Hematopoietic multipotent progenitor cell treated with erythropoietin and hydrocortisone succinate and interleukin-3 and kit ligand, for 15 days (in vitro differentiated cells): Measurements from ENCODE around the gene SUMO4.

Source experiments
- DNase-seq: peaks from one replicate; pipeline ENCODE4 v3.0.0-alpha.2; 2015; ENCODE audit warnings: low spot score

Gene SUMO4

DNA sequence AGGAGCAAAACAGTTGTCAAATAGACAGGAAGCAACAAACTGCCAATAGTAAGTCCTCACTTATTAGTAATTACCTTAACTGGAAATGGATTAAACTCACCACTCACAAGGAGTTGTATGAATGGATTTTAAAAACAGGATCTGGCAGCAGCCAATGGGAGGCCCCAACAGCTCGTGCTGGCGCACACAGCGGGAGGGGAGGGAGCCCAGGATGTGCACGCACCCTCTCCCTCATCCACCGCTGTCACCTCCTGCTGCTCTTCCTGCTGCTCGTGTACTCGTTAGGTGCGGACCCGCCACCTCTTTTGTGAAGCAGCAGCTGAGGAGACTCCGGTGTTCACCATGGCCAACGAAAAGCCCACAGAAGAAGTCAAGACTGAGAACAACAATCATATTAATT lies at the start of gene SUMO4:
Gene SUMO4, plus strand, starts transcription at position 213 of the 400 bp plus-strand sequence. Its CDS starts 130 bp downstream, at position 343.
- DNase-seq: no peak

DNA sequence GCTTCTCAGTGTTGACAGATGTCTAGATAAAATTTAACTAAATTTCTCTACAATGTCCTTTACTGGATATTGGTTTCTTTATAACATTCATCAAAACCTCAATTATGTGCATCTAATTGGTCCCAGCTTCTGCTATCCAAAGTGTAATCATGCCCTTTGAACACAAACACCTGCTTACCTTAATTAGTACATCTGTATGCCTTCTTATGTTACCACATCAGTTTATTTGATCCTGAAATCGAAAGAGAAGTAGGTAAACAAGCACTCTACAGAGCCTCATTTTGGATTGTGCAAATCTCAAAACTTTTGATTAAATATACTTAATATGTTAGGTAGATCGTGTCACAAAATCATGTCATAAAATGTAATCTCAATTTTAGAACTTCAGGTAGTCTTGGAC lies 46.1 kb upstream of the SUMO4 start:
- no peak for DNase-seq

DNA sequence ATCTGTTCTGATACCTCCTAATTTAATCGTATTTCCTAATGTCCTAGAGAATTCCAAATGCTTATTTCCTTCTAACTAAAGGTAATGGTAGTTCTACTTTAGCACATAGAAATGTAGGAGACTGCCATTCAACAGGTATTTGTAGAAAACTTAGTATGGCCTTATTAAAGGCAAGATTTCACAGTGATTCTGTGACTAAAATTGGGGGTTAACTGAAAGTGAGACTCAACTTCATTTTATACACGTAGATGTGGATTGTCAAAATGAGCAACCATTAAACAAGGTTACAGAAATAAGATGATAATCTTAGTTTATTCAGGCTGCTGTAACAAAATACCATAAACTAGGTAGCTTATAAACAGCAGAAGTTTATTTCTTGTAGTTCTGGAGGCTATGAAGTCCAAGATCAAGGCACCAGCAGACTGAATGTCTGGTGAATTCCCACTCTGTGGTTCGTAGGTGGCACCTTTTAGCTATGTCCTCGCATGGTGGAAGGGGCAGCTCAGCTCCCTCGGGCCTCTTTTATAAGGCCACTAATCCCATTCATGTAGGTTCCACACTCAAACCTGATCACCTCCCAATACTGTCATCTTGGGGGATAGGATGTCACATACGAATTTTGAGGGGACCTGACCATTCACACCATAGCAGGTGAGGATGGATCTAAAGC lies 43.8 kb upstream of the SUMO4 start:
- no peak for DNase-seq

DNA sequence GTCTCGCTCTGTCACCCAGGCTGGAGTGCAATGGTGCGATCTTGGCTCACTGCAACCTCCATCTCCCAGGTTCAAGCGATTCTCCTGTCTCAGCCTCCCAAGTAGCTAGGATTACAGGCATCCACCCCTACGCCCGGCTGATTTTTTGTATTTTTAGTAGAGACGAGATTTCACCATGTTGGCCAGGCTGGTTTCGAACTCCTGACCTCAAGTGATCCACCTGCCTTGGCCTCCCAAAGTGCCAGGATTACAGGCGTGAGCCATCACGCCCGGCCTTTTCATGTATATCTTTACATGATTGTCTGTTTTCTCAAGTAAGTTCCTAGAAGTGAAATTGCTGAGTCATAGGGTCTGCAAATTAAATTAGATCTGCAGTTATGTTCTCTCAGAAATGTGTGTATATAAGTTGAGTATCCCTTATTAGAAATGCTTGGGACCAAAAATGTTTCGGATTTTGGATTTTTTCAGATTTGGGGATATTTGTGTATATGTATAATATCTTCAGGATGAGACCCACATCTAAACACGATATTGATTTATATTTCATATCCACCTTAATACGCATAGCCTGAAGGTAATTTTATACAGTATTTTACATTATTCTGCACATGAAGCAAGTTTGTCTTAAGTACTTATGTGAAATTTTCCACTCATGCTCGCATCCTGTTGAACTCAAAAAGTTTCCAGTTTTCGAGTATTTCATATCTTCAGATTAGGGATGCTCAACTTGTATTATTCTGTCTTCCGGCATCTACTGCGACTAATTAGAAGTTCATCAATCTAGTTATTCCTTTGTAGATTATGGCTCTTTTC lies 42.1 kb upstream of the SUMO4 start:
- peak; percentile 37 for DNase-seq

DNA sequence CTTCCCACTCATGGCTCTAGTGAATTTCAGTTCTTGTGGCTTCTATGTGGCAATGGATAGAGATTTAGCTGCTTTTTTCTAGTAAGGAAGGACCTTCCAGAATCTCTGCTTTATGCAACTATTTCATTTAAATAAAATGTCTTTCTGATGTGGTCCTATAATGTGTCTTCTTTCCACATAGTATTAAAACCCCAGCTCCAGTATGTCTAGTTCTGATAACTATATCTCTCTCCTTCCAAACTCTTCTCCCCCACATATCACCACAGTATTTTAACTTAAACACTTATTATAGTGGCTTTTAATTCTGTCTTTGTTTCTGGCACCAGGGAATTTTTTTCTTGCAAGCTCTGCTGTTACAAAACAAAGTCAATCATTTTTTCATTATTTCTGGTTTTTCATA lies 40.6 kb upstream of the SUMO4 start:
- no peak for DNase-seq

DNA sequence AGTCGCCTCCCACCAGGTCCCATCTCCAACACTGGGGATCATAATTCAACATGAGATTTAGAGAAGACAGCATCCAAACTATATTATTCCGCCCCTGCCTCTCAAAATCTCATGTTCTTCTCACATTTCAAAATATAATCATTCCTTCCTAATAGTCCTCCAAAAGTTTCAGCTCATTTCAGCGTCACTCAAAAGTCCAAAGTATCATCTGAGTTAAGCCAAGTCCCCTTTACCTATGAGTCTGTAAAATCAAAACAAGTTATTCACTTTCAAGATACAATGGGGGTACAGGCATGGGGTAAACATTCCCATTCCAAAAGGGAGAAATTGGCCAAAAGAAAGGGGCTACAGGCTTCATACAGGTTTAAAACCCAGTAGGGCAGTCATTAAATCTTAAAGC lies 39.5 kb upstream of the SUMO4 start:
- DNase-seq: no peak

DNA sequence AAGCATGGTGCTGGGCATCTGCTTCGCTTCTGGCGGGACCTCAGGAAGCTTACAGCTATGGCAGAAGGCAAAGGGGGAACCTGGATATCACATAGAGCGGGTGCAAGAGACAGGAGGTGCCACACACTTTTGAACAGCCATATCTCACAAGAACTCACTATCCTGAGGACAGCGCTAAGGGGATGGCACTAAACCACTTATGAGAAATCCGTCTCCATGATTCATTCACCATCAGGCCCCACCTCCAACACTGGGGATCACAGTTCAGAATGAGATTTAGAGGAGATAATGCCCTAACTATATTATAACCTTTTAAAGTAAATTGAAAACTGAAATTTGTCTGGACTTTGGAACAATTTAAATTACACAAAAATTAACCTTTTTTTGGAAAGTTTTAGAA lies 37.8 kb upstream of the SUMO4 start:
- no peak for DNase-seq

DNA sequence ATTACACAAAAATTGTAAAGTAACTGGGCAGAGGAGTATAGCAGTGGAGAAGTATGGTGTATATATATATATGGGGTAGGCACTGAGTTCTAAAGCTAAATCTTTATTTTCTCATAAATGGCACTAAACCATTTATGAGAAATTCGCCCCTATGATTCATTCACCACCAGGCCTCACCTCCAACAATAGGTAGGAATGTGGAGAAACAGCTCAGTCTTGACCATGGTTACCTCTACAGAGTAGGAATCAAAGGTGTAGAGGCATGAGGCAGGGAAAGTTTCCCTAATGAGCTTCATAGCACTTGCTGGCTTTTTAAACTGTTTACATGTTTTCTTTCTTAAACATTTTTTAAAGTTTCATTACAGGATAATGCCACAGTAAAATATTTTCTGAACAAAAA lies 36.9 kb upstream of the SUMO4 start:
- DNase-seq: no peak

DNA sequence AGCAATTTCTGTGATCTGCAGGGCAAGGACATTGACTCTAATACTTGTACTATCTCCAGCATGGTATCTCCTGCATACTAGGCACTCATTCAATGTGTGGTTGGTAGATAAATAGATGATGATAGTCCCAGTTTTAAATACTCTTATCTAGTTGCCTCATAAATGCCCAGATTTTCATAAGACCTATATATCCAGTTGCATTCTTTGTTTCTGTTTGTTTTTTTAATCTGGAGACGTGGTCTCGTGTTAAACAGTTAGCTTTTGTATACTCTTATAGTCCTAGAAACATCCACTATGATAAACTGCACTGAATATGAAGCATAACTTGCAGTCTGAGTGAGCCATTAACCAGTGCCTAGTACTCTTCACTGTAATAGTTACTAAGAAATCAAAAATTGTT lies 35.5 kb upstream of the SUMO4 start:
- peak; percentile 37 for DNase-seq

DNA sequence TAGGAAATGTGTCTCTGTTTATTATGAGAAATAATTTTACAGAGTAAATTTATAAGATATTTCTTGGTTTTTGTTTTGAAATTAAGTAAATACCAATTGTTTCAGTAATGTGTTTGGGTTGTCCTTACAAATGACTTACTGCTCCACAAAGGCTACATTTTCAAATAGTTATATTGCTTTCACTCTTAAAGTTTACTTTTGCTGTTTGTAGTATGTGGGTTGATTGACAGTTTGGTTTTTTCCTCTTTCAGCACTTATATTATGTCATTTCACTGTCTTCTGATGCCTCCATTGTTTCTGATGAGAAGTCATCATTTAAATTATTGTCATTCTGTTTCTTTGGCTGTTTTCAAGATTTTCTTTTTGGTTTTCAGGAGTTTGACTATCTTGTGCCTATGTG lies 34.9 kb upstream of the SUMO4 start:
- no peak for DNase-seq

DNA sequence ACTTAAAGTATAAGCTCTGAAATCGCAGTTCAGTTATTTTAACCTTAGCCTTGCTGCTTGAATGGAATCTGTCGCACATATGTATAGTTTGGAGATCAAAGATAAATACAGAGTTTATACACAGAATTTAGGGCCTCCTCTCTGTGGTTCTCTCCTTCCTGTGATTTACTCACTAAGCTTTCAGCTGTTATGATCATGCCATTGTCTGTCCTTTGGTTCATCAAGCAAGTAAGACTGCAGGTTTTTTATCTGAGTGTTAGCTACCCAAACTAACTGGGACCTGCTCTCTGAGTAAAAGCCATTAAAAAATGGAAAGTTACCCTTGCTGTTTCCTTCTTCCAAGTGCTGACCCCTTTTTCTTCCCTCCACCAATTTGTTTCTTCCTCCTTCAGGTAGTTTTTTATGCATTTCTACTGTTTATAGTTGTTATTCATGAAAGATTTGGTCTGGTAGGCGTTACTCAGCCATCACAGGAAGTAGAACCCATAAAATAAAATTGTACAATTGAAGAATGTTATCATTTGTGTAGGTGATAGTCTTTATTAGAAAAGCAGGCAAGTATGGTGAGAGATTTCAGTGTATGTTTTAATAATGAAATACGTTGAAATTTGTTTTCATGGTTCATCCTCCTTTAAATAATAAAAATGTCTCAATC lies 33.7 kb upstream of the SUMO4 start:
- no peak for DNase-seq

DNA sequence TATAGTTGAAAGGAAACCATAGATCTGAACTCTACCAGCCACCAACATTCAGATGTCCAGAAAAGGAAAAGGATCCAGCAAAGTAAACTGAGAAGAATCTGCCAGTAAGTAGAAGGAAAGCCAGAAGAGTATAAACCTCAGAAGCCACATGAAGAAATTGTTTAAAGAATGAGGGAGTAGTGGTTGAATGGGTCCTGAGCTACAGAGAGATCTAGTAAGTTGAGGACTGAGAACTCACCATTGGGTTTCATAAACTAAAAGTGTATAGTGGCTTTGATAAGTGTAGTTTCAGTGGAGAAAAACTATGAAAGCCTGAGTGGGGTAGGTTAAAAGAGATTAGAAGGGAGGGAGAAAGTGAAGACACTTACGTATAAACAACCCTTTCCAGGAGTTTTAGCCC lies 32.0 kb upstream of the SUMO4 start:
- DNase-seq: no peak

DNA sequence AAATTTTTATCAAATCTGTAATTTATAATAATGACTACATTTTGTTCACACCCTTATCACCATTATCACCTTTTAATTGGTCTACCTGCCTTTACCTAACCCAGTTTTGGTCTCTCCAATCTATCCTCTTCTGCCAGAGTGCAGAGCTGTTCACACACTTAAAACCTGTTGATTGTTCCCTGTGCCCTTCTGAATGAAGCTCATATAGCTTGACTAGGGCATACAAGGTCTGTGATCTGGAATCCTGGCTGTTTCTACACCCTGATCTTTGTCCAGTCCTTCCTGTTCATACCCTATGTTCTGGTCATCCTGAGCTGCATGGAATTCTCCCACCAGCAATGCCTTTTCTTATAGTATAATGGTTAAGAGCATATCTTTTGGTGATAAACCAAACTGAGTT lies 28.9 kb upstream of the SUMO4 start:
- DNase-seq: no peak

DNA sequence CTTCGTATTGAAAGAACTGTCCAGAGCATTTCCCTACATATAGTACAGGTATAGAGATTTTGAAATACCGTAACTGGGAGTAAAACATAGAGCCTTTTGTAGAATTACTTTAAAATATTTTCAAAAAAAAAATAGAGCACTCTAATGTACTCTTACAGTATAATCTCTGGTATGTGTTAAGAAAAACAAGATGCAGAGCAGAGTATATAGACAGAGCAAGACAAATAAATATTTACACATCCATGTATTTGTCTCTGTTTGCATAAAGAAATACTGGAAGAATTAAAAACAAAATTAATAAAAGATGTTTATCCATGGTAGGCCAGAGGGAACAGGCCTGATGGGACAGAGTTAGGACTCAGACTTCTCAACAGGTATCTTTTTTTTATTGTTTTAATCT lies 28.0 kb upstream of the SUMO4 start:
- DNase-seq: no peak

DNA sequence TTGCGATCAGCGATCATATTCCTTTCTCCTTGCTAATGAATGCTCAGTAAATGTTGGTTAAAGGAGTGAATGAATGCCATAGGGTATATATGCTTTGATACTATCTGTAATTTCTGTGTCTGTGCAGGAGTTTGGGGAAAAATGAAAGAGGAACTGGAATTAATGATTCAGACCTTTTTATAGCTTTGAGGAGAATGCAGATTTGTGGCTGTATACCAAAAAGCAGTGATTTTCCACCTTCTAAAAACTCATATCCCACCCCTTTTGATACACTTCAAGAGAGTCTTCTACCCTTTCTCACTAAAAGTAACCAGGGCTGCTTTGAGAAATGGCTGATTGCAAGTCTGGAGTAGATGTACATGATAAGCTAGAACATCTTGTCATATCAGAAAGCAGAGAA lies 26.6 kb upstream of the SUMO4 start:
- no peak for DNase-seq

DNA sequence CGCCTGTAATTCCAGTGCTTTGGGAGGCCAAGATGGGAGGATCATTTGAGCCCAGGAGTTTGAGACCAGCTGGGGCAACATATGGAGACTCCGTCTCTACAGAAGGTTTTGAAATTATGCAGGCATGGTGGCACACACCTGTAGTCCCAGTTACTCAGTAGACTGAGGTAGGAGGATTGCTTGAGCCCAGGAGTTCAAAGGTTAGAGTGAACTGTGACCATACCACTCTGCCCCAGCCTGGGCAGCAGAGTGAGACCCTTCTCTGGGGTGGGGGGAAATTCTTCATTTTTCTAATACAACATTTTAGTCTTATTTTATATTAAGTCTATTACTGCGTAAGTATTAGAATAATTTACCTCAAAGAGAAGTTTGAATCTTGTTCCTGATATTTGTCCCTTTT lies 20.1 kb upstream of the SUMO4 start:
- DNase-seq: no peak

DNA sequence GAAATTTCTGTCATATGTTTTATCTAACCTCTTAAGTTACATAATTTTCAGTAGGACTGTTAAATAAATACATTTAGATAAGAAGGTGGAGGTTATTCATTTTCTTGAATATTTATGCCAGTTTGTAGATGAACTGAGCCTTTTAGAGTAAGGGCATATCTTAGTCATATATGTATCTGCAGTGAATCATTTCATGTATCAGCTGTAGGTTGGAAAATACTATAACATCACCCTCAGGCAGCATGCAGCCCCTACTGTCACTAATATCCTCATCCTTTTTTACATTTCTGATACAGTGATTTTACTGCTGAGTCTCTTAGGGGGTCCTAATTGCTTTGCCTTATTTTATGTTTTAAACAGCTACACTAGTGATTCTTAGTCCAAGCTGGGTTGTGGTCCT lies 19.5 kb upstream of the SUMO4 start:
- DNase-seq: no peak

DNA sequence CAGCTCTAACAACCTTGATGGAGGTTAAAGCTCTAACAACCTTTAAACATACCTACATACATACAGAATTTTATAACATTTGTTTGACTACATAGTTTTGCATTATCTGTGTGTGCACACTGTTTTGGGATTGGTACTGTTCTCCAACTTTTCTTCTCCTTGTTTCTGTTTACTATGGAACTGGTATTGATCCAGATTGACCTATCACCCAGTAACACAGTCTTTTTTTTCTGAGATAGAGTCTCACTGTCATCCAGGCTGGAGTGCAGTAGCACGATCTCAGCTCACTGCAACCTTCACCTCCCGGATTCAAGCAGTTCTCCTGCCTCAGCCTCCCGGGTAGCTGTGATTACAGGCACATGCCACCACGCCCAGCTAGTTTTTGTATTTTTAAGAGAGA lies 16.7 kb upstream of the SUMO4 start:
- no peak for DNase-seq

DNA sequence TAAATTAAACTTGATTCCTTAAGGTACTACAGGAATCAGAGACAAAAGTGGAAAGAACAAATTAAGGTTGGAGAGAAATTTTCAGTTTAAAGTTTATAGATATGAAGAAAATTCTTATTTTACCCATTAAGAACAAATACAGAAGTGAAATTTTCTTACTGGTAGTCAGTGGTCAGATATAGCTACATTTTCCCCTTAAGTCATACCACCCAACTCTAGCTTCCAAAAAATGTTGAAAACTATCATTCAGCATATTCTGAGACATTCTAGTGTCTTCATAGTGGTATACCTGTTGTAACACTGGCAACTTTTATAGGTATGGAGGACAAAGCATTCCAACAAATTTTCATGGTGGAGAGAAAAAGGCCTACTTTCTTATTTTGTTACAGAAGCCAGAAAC lies 15.6 kb upstream of the SUMO4 start:
- no peak for DNase-seq

DNA sequence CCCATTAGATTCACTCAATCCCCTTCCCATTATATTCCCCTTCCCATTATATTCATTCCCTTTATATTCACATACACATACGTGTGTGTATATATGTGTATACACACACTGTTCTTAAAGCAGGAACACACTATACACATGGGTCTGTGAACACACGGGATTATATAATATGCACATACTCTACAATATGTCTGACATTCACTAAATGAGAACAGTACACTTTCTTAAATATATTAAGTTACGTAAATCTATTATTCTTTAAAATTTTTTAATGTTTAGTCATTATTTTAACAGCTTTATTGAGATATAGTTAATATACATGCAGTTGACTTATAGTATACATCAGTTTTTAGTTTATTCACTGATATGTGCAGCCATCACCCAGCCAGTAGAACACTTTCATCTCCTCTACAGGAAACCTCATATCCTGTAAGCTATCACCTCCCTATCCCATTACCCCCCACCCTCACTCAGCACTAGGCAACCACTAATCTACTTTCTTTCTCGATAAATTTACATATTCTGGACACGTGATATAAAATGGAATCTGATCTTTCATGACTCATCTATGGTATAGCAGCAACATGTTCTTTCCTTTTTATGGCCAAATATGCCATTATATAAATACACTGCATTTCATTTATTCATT lies 13.9 kb upstream of the SUMO4 start:
- no peak for DNase-seq

DNA sequence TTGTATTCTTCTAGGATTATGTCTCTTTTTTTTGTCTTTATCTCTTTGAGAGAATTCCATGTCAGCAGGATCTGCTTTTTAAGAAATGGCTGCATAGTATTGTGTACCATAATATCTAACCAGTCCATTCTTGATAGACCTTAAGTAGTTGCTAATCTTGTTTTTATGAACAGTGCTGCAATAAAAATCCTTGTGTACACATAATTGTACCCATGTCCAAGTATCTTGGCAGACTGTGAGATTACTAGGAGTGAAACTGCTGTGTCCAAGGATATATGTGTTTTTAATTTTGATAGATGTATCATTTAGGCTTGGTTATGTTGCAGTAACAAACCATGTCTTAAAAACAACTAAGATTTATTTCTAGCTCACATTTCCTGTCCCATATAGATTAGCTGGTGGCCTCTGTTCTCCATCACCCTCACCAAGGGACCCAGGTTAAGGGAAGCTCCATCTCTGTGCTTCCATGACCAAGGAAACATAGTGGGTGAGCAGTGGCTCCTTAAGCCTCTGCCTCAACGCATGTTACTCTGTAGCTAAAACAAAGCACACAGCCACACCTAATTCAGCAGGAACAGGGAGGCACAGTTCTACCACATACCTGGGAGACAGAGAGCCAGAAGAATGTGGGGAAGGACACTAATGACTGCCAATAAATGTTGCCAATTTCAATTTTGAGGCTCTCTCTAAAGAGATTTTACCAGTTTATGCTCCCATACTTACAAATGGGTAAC lies 12.1 kb upstream of the SUMO4 start:
- DNase-seq: no peak
